CD4-positive, alpha-beta T cell (primary cell): ENCODE measurements around the gene XPO5. TPM values are rescaled to one million over a fixed set of nuclear protein-coding genes. Genes with fewer than 3 reads are reported as not detected.

Experiments used
- ATAC-seq: fragments of 200-7000 bp; cut with Tn5 transposase; one replicate; pipeline ENCODE4 v1.10.0; 2022; ENCODE audit warnings: mild to moderate bottlenecking; ENCODE audit not compliant: poor library complexity
- CTCF ChIA-PET: fragments of 350-600 bp; sonication (Branson Sonifier 250); formaldehyde crosslinking; loops from one replicate; lab custom pipeline; 2021; ENCODE audit warnings: antibody characterized with exemption, inconsistent platforms; lab: Charles Lee
- POLR2A ChIA-PET: fragments of 350-600 bp; sonication (Branson Sonifier 250); formaldehyde crosslinking; loops from one replicate; lab custom pipeline; 2021; ENCODE audit warnings: antibody characterized with exemption, inconsistent platforms; lab: Charles Lee
- DNase-seq, 14 experiments: peaks; one replicate each; pipeline ENCODE4 v3.0.0-alpha.2; 2013 to 2020; ENCODE audit warnings: mixed read lengths in 2 of 14
- H3K27ac ChIP-seq, 2 donors: one replicate each; pipeline versions ENCODE4 v1.5.1 to v1.7.0; 2013; ENCODE audit warnings: low read length in 2 of 2, low read depth in 1 of 2, mild to moderate bottlenecking in 1 of 2
- H3K27me3 ChIP-seq, 2 experiments: 1 replicate in 1 of 2; 2 replicates in 1 of 2; pipeline versions ENCODE4 v1.6.1 to v1.7.0; 2013; ENCODE audit warnings: low read length in 2 of 2, control low read depth in 1 of 2, mild to moderate bottlenecking in 1 of 2, moderate library complexity in 1 of 2; ENCODE audit not compliant: insufficient read depth in 2 of 2, control insufficient read depth in 1 of 2
- H3K36me3 ChIP-seq: one replicate; pipeline ENCODE4 v1.6.1; 2013; ENCODE audit warnings: low read length, control low read depth; ENCODE audit not compliant: insufficient read depth
- H3K4me1 ChIP-seq: one replicate; pipeline ENCODE4 v1.6.1; 2013; ENCODE audit warnings: low read length, control low read depth; ENCODE audit not compliant: insufficient read depth
- H3K4me3 ChIP-seq: one replicate; pipeline ENCODE4 v1.5.1; 2013; ENCODE audit warnings: mild to moderate bottlenecking, low read length, moderate library complexity
- H3K9me3 ChIP-seq, 2 experiments: 1 replicate in 1 of 2; 2 replicates in 1 of 2; pipeline versions ENCODE4 v1.6.1 to v1.7.0; 2013; ENCODE audit warnings: low read length in 2 of 2, mild to moderate bottlenecking in 2 of 2, control low read depth in 1 of 2, moderate library complexity in 1 of 2; ENCODE audit not compliant: control insufficient read depth in 1 of 2, insufficient read depth in 1 of 2
- H3K27ac Mint-ChIP-seq: one replicate; pipeline ENCODE4 v1.8.0; 2020; ENCODE audit warnings: mixed read lengths
- H3K27me3 Mint-ChIP-seq: one replicate; pipeline ENCODE4 v1.8.0; 2021; ENCODE audit warnings: mixed read lengths
- H3K36me3 Mint-ChIP-seq: one replicate; pipeline ENCODE4 v1.8.0; 2021; ENCODE audit warnings: low read depth, mixed read lengths
- H3K4me1 Mint-ChIP-seq: one replicate; pipeline ENCODE4 v1.8.0; 2021; ENCODE audit warnings: low read depth, mixed read lengths
- H3K4me3 Mint-ChIP-seq: one replicate; pipeline ENCODE4 v1.8.0; 2020; ENCODE audit warnings: mild to moderate bottlenecking, mixed read lengths
- H3K9me3 Mint-ChIP-seq: one replicate; pipeline ENCODE4 v1.8.0; 2020; ENCODE audit warnings: mixed read lengths
- CTCF ChIP-seq: fragments of 200-600 bp; IDR thresholded peaks from one replicate; pipeline ENCODE4 v1.8.0; 2022; ENCODE audit warnings: antibody characterized with exemption, mild to moderate bottlenecking
- intact Hi-C, 2 experiments: fragments of 100-400 bp; cut with DNase I in 1 of 2; cut with micrococcal nuclease in 1 of 2; formaldehyde crosslinking; loops; one replicate each; pipeline versions ENCODE4 v1.15.1 to v1.9.0; 2023 to 2025; cut with DNase I, micrococcal nuclease
- total RNA-seq, 174 experiments: library from RNA in 2 of 174; stranded (reverse) in 2 of 174; gene quantifications; one replicate each; pipeline ENCODE4 v1.2.3 and lab custom pipeline; 2021 to 2026

Gene XPO5
- total RNA-seq, 2 experiments from 2014 or later: 26.8 to 31.2 TPM

GRCh38 chr6:43493833-43494232 is 82.0 kb downstream of the XPO5 start:
- Mint-ChIP-seq H3K36me3 (peaks cover 29% of the 10 kb centered on the region), H3K27me3 (no peaks in the 10 kb centered on the region), H3K9me3 (no peaks in the 10 kb centered on the region), H3K4me1 (peaks cover 40% of the 10 kb centered on the region), H3K27ac (peak overlapping the region; percentile 39), H3K4me3 (no peak overlapping the region)
- peaks cover 27% of the 10 kb centered on the region for H3K36me3 ChIP-seq
- DNase-seq (no peak), ATAC-seq (no peak)
- CTCF ChIA-PET: interaction anchor here (0.5 to 2.4 kb wide), 2 partner anchors 13 to 96 kb away, joined by 4 to 6 read pairs; no protein-coding TSS in a partner anchor
- TF ChIP-seq CTCF: no peak
- POLR2A ChIA-PET: interaction anchor here (1.0 to 1.8 kb wide), 2 partner anchors 16 to 20 kb away, joined by 3 to 13 read pairs; partner anchors contain the start of gene TJAP1
- no peaks in the 10 kb centered on the region for H3K9me3 ChIP-seq
- no peak overlapping the region for H3K27ac ChIP-seq
- no peak overlapping the region for H3K4me3 ChIP-seq
- H3K27me3 ChIP-seq: no peaks in the 10 kb centered on the region
- H3K4me1 ChIP-seq: peaks cover 30% of the 10 kb centered on the region
- intact Hi-C loops: no loop called here

- Histone ChIP-seq H3K4me3 (no peak overlapping the region), H3K27me3 (no peaks in the 10 kb centered on the region), H3K27ac (no peak overlapping the region), H3K9me3 (no peaks in the 10 kb centered on the region), H3K4me1 (peaks cover 33% of the 10 kb centered on the region), H3K36me3 (peaks cover 25% of the 10 kb centered on the region)
- ATAC-seq (no peak), DNase-seq (no peak)
- H3K4me1 Mint-ChIP-seq: peaks cover 40% of the 10 kb centered on the region
- H3K27me3 Mint-ChIP-seq: no peaks in the 10 kb centered on the region
- H3K36me3 Mint-ChIP-seq: peaks cover 27% of the 10 kb centered on the region
- POLR2A ChIA-PET: interaction anchor here (1.0 kb wide), 1 partner anchor 20 kb away, joined by 3 read pairs; no protein-coding TSS in a partner anchor
- H3K9me3 Mint-ChIP-seq: no peaks in the 10 kb centered on the region
- CTCF ChIA-PET: interaction anchor here (2.4 kb wide), 1 partner anchor 13 kb away, joined by 6 read pairs; no protein-coding TSS in a partner anchor
- H3K27ac Mint-ChIP-seq: peak overlapping the region; percentile 55
- peak overlapping the region; percentile 20 for H3K4me3 Mint-ChIP-seq
- intact Hi-C loops: no loop called here
- TF ChIP-seq CTCF: no peak
Observed at GRCh38 chr6:43493230-43493629, 82.6 kb downstream of the XPO5 start.

GRCh38 chr6:43492673-43493072 is 83.2 kb downstream of the XPO5 start:
- TF ChIP-seq CTCF: no peak
- ChIA-PET CTCF (interaction anchor here (2.4 kb wide), 1 partner anchor 14 kb away, joined by 6 read pairs; no protein-coding TSS in a partner anchor), POLR2A (no interaction called here)
- no peaks in the 10 kb centered on the region for H3K9me3 ChIP-seq
- no peaks in the 10 kb centered on the region for H3K9me3 Mint-ChIP-seq
- peak overlapping the region; percentile 55 for H3K27ac Mint-ChIP-seq
- DNase-seq (no peak), ATAC-seq (no peak)
- peaks cover 19% of the 10 kb centered on the region for H3K36me3 ChIP-seq
- no peak overlapping the region for H3K4me3 Mint-ChIP-seq
- no peak overlapping the region for H3K27ac ChIP-seq
- intact Hi-C loops: no loop called here
- no peaks in the 10 kb centered on the region for H3K27me3 Mint-ChIP-seq
- peaks cover 33% of the 10 kb centered on the region for H3K4me1 ChIP-seq
- H3K36me3 Mint-ChIP-seq: peaks cover 26% of the 10 kb centered on the region
- no peaks in the 10 kb centered on the region for H3K27me3 ChIP-seq
- H3K4me1 Mint-ChIP-seq: peaks cover 40% of the 10 kb centered on the region
- H3K4me3 ChIP-seq: no peak overlapping the region
